ENCODE measurements around the gene CYP26C1.
"Not testable (repeated sequence)": the region's sequence is repeated elsewhere in the genome, so short reads cannot be mapped to it uniquely, and the experiment has no call there.

Gene CYP26C1

DNA sequence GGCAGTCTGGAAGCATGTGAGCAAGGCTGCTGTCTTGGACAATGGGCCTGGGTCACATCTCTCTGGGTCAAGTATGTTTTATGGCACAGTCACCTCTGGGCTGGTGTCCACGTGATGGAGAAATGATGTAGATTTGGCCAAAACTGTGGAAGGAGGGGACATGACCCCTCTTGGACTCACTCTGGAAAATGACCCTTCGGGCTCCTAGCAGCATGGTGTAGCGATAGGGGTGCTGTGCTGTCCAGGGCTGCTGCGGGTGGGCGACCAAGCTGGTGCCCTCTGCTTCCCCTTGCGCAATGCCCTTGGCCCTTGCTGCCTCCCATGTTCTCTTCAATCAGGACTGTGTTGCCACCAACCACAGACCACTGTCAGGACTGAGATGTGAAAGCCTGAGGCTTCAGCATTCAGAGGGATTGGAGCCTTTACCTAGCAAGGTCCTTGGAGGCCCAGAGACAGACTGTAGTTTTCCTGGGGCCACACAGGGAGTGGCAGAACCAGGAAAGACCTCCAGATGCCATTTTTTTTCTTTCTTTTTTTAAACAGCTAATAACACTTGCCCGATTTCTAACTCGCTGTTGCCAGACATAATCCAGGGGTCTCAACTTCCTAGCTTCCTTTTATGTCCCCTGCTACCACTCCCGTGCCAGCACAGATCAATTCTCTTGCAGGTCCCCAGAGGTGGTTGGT lies 19.2 kb downstream of the CYP26C1 start:
- no peak for DNase-seq

GRCh38 chr10:93080350-93081046 lies 19.9 kb downstream of the CYP26C1 start:
- DNase-seq: peak; percentile 73

GRCh38 chr10:93081318-93081717 lies 20.7 kb downstream of the CYP26C1 start:
- no peak for DNase-seq

DNA sequence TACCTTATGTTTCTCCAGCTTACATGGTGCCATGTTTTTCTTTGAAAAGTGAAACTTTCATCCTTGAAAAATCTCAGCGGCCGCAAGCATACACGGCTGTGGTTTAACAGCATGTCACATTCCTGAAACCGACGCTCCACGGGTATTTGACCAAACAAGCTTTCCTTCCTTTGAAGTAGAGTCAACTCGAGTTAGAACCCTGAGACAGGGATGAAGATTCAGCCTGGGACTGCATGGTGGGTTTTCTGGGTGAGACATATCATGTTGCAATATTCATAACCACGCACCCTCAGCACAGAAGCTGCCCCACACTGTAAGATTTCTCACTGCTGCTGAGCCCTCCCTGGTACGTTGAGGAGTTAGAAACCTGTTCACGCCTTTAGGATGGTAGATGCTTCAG lies 21.2 kb downstream of the CYP26C1 start:
- peak; percentile 83 for DNase-seq

GRCh38 chr10:93083743-93084539 lies 23.3 kb downstream of the CYP26C1 start:
- no peak for DNase-seq

GRCh38 chr10:93085272-93085859 lies 24.8 kb downstream of the CYP26C1 start:
- no peak for DNase-seq

DNA sequence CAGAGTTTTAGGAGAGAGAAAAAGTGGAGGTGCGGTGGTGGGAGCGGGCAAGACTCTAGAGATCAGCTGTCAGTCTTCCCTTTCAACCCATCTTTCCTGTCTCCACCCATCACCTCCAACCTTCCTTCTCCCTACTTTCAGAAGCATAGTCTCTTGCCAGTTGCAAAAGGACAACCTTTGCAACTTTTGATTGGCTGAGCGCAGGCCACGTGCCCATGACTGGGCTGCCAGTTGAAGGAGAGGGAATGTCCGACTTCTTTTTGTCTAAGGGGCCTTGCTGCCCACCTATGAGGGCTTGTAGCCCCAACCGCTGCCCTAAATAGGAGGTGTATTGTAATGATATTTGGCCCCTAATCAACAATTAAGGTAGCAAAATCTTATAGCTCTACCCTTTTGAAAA lies 25.7 kb downstream of the CYP26C1 start:
- DNase-seq: no peak

DNA sequence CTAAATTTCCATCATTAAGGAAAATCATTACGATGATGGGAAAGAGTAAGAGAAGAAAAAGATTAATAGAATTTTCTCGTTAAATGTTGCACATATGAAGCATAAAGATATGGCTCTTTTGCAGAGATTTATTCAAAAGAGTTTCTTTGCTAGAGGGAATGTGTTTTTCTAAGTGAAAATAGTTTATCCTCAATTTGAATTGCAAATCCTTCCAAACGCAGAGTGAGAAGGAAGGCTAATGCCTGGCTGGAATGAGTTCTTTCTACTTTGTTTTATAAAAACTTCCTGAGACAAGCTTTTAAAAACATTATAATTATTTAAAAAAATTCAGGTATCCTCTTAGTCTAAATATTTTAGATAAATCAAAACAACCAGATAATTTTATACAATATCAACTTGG lies 27.2 kb downstream of the CYP26C1 start:
- DNase-seq: no peak

DNA sequence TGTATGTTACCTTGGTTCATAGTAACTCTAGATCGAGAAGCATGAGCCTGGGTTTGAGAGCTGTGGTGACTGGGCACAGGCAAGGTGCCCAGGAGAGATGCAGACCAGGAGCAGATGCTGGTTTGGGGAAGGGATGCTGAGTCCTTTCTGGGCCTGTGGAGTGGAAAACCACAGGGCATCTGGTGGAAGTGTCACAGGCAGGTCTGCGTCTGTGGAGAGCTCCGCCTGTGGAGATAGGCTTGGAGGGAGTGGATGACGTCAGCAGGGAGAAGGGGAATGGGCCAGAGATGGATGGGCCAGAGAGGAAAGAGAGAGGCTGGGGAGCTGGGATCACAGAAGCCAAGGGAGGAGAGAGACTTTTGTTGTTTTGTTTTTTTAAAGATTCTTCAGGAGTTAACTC lies 27.9 kb downstream of the CYP26C1 start:
- no peak for DNase-seq

GRCh38 chr10:93090619-93091018 lies 30.0 kb downstream of the CYP26C1 start:
- DNase-seq: no peak

DNA sequence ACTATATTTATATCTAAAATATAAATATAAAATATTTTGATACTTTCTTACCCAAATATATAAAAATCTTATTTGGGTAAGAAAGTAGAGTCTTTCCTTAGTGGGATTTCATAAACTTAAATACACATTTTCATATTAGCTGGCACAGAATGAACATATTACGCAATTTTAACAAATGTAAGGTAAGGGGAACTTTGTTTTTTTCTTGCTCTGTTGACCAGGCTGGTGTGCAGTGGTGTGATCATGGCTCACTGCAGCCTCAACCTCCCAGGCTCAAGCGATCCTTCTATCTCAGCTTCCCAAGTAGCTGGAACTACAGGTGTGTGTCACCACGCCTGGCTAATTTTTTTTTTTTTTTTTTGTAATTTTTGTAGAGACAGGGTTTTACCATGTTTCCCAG lies 31.4 kb downstream of the CYP26C1 start:
- no peak for DNase-seq

DNA sequence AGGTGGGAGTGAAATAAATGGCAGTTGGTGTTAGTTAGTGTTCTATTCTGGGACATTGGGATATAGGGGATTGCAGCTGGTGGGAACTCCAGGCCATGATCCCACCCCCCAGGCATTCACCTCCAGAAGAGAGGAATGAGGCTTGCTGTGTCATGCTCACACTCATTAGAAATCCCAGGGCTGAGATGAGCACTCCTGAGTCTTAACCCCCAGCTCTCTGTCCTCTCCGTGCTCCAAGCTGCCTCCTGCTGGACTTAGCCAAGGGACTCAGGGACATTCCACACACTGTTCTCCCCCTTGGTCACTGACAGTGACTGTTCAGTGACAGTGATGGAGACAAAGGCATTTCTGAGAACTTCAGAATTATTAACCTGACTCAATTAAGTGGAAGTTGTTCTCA lies 34.6 kb downstream of the CYP26C1 start:
- no peak for DNase-seq

DNA sequence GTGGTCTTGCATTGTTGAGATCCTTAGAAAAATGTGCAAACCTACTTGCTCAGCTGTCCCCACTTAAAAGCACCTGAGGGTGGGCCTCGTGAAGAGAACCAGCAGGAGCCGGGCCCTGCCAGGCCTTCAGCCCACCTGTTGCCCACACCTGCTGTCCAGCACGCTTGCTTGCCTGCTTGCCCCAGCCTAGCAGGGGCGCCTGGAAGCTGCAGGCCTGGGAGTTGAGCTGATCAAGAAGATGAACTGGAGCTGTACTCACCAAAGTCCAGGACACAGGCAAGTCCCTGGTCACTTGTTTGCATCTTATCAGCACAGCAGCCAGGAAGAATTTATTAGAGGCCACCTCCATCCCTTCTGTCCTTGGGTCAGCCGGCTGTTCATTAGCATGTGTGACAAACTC lies 36.3 kb downstream of the CYP26C1 start:
- DNase-seq: no peak

- no peak for DNase-seq
Observed at GRCh38 chr10:93097386-93097785, 36.8 kb downstream of the CYP26C1 start.

- no peak for DNase-seq
Observed at GRCh38 chr10:93098816-93099215, 38.2 kb downstream of the CYP26C1 start.

GRCh38 chr10:93099670-93100069 lies 39.1 kb downstream of the CYP26C1 start:
- DNase-seq: no peak

- not testable (repeated sequence) for DNase-seq
Observed at GRCh38 chr10:93101148-93101547, 40.5 kb downstream of the CYP26C1 start.

DNA sequence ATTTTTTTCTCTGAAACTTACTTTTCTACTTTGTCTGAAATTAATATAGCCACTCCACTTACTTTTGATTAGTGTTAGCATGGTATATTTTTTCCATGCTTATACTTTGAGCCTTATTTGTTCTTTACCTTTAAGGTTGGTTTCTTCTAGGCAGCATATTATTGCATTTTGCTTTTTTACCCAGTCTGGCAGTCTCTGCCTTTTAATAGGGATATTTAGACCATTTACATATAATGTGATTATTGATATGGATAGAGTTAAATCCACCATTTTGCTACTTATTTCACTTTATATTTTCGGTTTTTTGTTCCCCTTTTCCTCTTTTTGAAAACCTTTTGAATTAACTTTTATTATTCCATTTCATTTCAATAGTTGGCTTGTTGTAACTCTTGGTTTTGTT lies 43.4 kb downstream of the CYP26C1 start:
- no peak for DNase-seq

DNA sequence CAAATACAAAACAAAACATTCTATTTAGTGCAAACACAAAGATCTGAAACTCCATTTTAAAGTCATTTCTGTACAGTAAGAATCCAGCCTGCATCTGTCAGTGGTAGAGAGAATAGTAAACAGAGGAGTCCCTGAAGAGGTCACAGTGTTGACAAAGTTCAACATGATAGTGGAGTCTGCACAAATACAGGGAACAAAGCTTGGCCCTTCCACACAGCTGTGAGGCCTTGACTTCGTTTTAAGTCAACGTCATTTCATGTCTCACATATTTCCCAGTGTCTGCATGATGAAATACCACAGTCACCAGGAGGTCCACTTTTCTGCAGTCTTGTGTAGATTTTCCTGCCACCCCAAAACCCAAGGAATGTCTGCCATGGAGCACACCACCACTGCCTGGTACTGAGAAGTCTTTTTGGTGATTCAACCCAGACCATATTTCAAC lies 46.1 kb downstream of the CYP26C1 start:
- peak; percentile 93 for DNase-seq

- DNase-seq: no peak
Observed at GRCh38 chr10:93110472-93111146, 50.0 kb downstream of the CYP26C1 start.

GRCh38 chr10:93113042-93113441 lies 52.4 kb downstream of the CYP26C1 start:
- DNase-seq: no peak

- peak; percentile 57 for DNase-seq
Observed at GRCh38 chr10:93115661-93116383, 55.2 kb downstream of the CYP26C1 start.
